Measurements from ENCODE around the gene NCSTN. TPM values are rescaled to one million over a fixed set of nuclear protein-coding genes. Genes with fewer than 3 reads are reported as not detected.

Gene NCSTN
- total RNA-seq, 1 experiment from 2014 or later, result 125 TPM

GRCh38 chr1:160400223-160400645, 57.1 kb downstream of the NCSTN start, which contains the start of gene VANGL2:
VANGL2 (plus strand) TSS chr1:160400564; CDS start chr1:160415838, 15,274 bp downstream.
- H3K27me3 Mint-ChIP-seq (ENCODE audit: insufficient read depth, unreplicated experiment), result peaks cover 16% of the 10 kb centered on the region
- POLR2A ChIA-PET, result no interaction called here
- H3K36me3 Mint-ChIP-seq (ENCODE audit: insufficient read depth, unreplicated experiment), result no peaks in the 10 kb centered on the region
- intact Hi-C loops (cut with micrococcal nuclease), result no loop called here
- BruUV-seq (replicated peaks), result no TSS peak
- H3K4me1 Mint-ChIP-seq (ENCODE audit: insufficient read depth, unreplicated experiment), result peaks cover 7% of the 10 kb centered on the region
- CTCF ChIA-PET, result interaction anchor here (0.7 kb wide), 1 partner anchor 213 kb away, joined by 3 read pairs; no protein-coding TSS in a partner anchor
- H3K27ac Mint-ChIP-seq (ENCODE audit: low read depth, unreplicated experiment), result no peak within 1 kb of the TSS
- TF ChIP-seq CTCF (IDR thresholded peaks at IDR 0.05; ENCODE audit: unreplicated experiment), result no peak
- H3K9me3 Mint-ChIP-seq (ENCODE audit: unreplicated experiment), result no peaks in the 10 kb centered on the region
- DNase-seq (ENCODE audit: unreplicated experiment), result no peak
- H3K4me3 Mint-ChIP-seq (ENCODE audit: unreplicated experiment), result no peak within 1 kb of the TSS

- H3K4me1 Mint-ChIP-seq (ENCODE audit: insufficient read depth, unreplicated experiment), result peaks cover 7% of the 10 kb centered on the region
- POLR2A ChIA-PET, result no interaction called here
- no peak for TF ChIP-seq CTCF (IDR thresholded peaks at IDR 0.05; ENCODE audit: unreplicated experiment)
- intact Hi-C loops (cut with micrococcal nuclease), result no loop called here
- H3K27ac Mint-ChIP-seq (ENCODE audit: low read depth, unreplicated experiment), result no peak overlapping the region
- H3K27me3 Mint-ChIP-seq (ENCODE audit: insufficient read depth, unreplicated experiment), result peaks cover 16% of the 10 kb centered on the region
- no peaks in the 10 kb centered on the region for H3K9me3 Mint-ChIP-seq (ENCODE audit: unreplicated experiment)
- H3K4me3 Mint-ChIP-seq (ENCODE audit: unreplicated experiment), result no peak overlapping the region
- H3K36me3 Mint-ChIP-seq (ENCODE audit: insufficient read depth, unreplicated experiment), result no peaks in the 10 kb centered on the region
- no peak for DNase-seq (ENCODE audit: unreplicated experiment)
- no TSS peak for BruUV-seq (replicated peaks)
- CTCF ChIA-PET, result interaction anchor here (0.7 to 1.4 kb wide), 2 partner anchors 16 to 212 kb away, joined by 3 to 6 read pairs; no protein-coding TSS in a partner anchor
Measured at GRCh38 chr1:160400646-160401486, 57.7 kb downstream of the NCSTN start.

- POLR2A ChIA-PET, result no interaction called here
- intact Hi-C loops (cut with micrococcal nuclease), result no loop called here
- Mint-ChIP-seq H3K4me3 (ENCODE audit: unreplicated experiment) (no peak overlapping the region), H3K9me3 (ENCODE audit: unreplicated experiment) (no peaks in the 10 kb centered on the region), H3K27ac (ENCODE audit: low read depth, unreplicated experiment) (no peak overlapping the region), H3K4me1 (ENCODE audit: insufficient read depth, unreplicated experiment) (peaks cover 7% of the 10 kb centered on the region), H3K36me3 (ENCODE audit: insufficient read depth, unreplicated experiment) (no peaks in the 10 kb centered on the region), H3K27me3 (ENCODE audit: insufficient read depth, unreplicated experiment) (peaks cover 16% of the 10 kb centered on the region)
- DNase-seq (ENCODE audit: unreplicated experiment), result no peak
- CTCF ChIA-PET, result interaction anchor here (1.4 kb wide), 1 partner anchor 15 kb away, joined by 6 read pairs; no protein-coding TSS in a partner anchor
- BruUV-seq (replicated peaks), result no TSS peak
- no peak for TF ChIP-seq CTCF (IDR thresholded peaks at IDR 0.05; ENCODE audit: unreplicated experiment)
Measured at GRCh38 chr1:160401487-160401805, 58.3 kb downstream of the NCSTN start.

- no peak overlapping the region for H3K27ac Mint-ChIP-seq (ENCODE audit: low read depth, unreplicated experiment)
- no peaks in the 10 kb centered on the region for H3K36me3 Mint-ChIP-seq (ENCODE audit: insufficient read depth, unreplicated experiment)
- DNase-seq (ENCODE audit: unreplicated experiment), result no peak
- POLR2A ChIA-PET, result interaction anchor here (0.6 kb wide), 2 partner anchors 9 to 26 kb away, joined by 3 read pairs; no protein-coding TSS in a partner anchor
- H3K9me3 Mint-ChIP-seq (ENCODE audit: unreplicated experiment), result no peaks in the 10 kb centered on the region
- BruUV-seq (replicated peaks), result no TSS peak
- intact Hi-C loops (cut with micrococcal nuclease), result no loop called here
- CTCF ChIA-PET, result interaction anchor here (0.7 to 1.4 kb wide), 5 partner anchors 9 to 48 kb away, joined by 3 to 9 read pairs (median 4); no protein-coding TSS in a partner anchor
- no peak for TF ChIP-seq CTCF (IDR thresholded peaks at IDR 0.05; ENCODE audit: unreplicated experiment)
- H3K4me3 Mint-ChIP-seq (ENCODE audit: unreplicated experiment), result no peak overlapping the region
- H3K4me1 Mint-ChIP-seq (ENCODE audit: insufficient read depth, unreplicated experiment), result peaks cover 7% of the 10 kb centered on the region
- H3K27me3 Mint-ChIP-seq (ENCODE audit: insufficient read depth, unreplicated experiment), result peaks cover 16% of the 10 kb centered on the region
Measured at GRCh38 chr1:160402001-160402795, 59.0 kb downstream of the NCSTN start.
